Esophagus squamous epithelium (tissue), 4 donors: ENCODE measurements around the gene MCC.

Experiments
- POLR2A ChIP-seq, 4 donors: fragments of 450-650 bp; IDR thresholded peaks; one replicate each; pipeline ENCODE4 v1.6.1; 2017; ENCODE audit warnings: antibody characterized with exemption in 4 of 4, mild to moderate bottlenecking in 4 of 4, moderate library complexity in 3 of 4
- TF ChIP-seq, protein P1 (sequence below), 6 experiments: fragments of 450-650 bp in 4 of 6; fragments of 200-600 bp in 2 of 6; sonication (generic) in 2 of 6; IDR thresholded peaks; one replicate each; pipeline ENCODE4 v1.5.1; 2016 to 2019; ENCODE audit warnings: antibody characterized with exemption in 6 of 6, mild to moderate bottlenecking in 4 of 6, moderate library complexity in 4 of 6

DNA sequence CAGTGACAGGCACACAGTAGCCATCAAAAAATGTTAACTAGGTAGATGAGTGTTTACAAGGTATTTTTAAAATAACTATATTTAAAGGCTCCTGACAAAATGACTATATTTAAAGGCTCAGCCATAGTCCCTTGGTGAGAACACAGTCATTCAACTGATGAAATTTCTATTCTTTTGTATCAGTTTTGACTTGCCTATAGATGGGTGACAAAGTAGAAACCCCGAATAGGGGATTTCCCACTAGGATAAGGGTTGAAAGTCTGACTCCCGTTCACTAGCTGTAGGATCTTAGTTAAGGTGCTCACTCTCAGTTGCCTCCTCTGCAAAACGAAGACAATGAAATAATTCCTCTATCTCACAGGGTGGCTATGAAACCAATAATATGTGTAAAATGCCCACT lies 271.7 kb downstream of the MCC start:
- TF ChIP-seq, protein P1, sequence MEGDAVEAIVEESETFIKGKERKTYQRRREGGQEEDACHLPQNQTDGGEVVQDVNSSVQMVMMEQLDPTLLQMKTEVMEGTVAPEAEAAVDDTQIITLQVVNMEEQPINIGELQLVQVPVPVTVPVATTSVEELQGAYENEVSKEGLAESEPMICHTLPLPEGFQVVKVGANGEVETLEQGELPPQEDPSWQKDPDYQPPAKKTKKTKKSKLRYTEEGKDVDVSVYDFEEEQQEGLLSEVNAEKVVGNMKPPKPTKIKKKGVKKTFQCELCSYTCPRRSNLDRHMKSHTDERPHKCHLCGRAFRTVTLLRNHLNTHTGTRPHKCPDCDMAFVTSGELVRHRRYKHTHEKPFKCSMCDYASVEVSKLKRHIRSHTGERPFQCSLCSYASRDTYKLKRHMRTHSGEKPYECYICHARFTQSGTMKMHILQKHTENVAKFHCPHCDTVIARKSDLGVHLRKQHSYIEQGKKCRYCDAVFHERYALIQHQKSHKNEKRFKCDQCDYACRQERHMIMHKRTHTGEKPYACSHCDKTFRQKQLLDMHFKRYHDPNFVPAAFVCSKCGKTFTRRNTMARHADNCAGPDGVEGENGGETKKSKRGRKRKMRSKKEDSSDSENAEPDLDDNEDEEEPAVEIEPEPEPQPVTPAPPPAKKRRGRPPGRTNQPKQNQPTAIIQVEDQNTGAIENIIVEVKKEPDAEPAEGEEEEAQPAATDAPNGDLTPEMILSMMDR (IDR thresholded peaks at IDR 0.05): no peak
- no peak for TF ChIP-seq POLR2A (IDR thresholded peaks at IDR 0.05)
